HG03039 (cell line): Measurements from ENCODE around the gene EEF2.
"Not testable (repeated sequence)": the region's sequence is repeated elsewhere in the genome, so short reads cannot be mapped to it uniquely, and the experiment has no call there.

ENCODE experiments used
- ATAC-seq: cut with Tn5 transposase; IDR thresholded peaks from one replicate; pipeline ENCODE4 v1.9.1; 2021; ENCODE audit warnings: mild to moderate bottlenecking, moderate library complexity; ENCODE audit not compliant: unreplicated experiment

The EEF2 gene

GRCh38 chr19:3950871-3951861, 34.1 kb downstream of the EEF2 start:
- no peak for ATAC-seq

- ATAC-seq = no peak
Measured at GRCh38 chr19:3949997-3950859, 35.0 kb downstream of the EEF2 start.

GRCh38 chr19:3949294-3949693, 36.0 kb downstream of the EEF2 start:
- no peak for ATAC-seq

GRCh38 chr19:3947316-3947933, 37.8 kb downstream of the EEF2 start:
- ATAC-seq = not testable (repeated sequence)

GRCh38 chr19:3945838-3946237, 39.4 kb downstream of the EEF2 start:
- no peak for ATAC-seq

GRCh38 chr19:3944018-3944721, 41.1 kb downstream of the EEF2 start:
- ATAC-seq = no peak

- no peak for ATAC-seq
Measured at GRCh38 chr19:3942790-3943409, 42.4 kb downstream of the EEF2 start.

- not testable (repeated sequence) for ATAC-seq
Measured at GRCh38 chr19:3938300-3938950, 46.8 kb downstream of the EEF2 start.

- ATAC-seq = no peak
Measured at GRCh38 chr19:3936506-3937442, 48.5 kb downstream of the EEF2 start.

- ATAC-seq = no peak
Measured at GRCh38 chr19:3932931-3933810, 52.1 kb downstream of the EEF2 start, which contains the start of gene NMRK2. Gene NMRK2 (plus strand): TSS chr19:3933069. CDS start chr19:3933672, 603 bp downstream.

- ATAC-seq = no peak
Measured at GRCh38 chr19:3931041-3931440, 54.2 kb downstream of the EEF2 start.
